Measurements from ENCODE around the gene LYSET. TPM values are rescaled to one million over a fixed set of nuclear protein-coding genes. Genes with fewer than 3 reads are reported as not detected.
A peak's percentile ranks its signal among the peaks of the same experiment; 100 is the strongest.
"Not testable (repeated sequence)": the region's sequence is repeated elsewhere in the genome, so short reads cannot be mapped to it uniquely, and the experiment has no call there.

LYSET gene
- total RNA-seq (2014; rRNA removed; shearing (Covaris generic)), result 22.7 and 28.7 TPM in 2 replicates

- peak; percentile 79 for DNase-seq (ENCODE audit: low spot score)
Measured at GRCh38 chr14:93184391-93185348, at the start of gene LYSET, which contains the start of gene MOAP1. Gene LYSET (plus strand): TSS chr14:93185317. CDS start chr14:93185406, 89 bp downstream. Gene MOAP1 (minus strand): TSS chr14:93184897. CDS start chr14:93184242, 655 bp downstream.

GRCh38 chr14:93135399-93135798 is 49.7 kb upstream of the LYSET start:
- DNase-seq (ENCODE audit: low spot score), result peak; percentile 88

GRCh38 chr14:93136009-93136408 is 49.1 kb upstream of the LYSET start:
- no peak for DNase-seq (ENCODE audit: low spot score)

- not testable (repeated sequence) for DNase-seq (ENCODE audit: low spot score)
Measured at GRCh38 chr14:93136508-93136907, 48.6 kb upstream of the LYSET start.

- no peak for DNase-seq (ENCODE audit: low spot score)
Measured at GRCh38 chr14:93137864-93138263, 47.3 kb upstream of the LYSET start.

- no peak for DNase-seq (ENCODE audit: low spot score)
Measured at GRCh38 chr14:93142854-93143652, 42.1 kb upstream of the LYSET start.

GRCh38 chr14:93146119-93146518 is 39.0 kb upstream of the LYSET start:
- no peak for DNase-seq (ENCODE audit: low spot score)

- no peak for DNase-seq (ENCODE audit: low spot score)
Measured at GRCh38 chr14:93148979-93149378, 36.1 kb upstream of the LYSET start.

GRCh38 chr14:93150227-93151208 is 34.6 kb upstream of the LYSET start:
- DNase-seq (ENCODE audit: low spot score), result no peak

- no peak for DNase-seq (ENCODE audit: low spot score)
Measured at GRCh38 chr14:93153121-93153520, 32.0 kb upstream of the LYSET start.

GRCh38 chr14:93155667-93156066 is 29.4 kb upstream of the LYSET start:
- no peak for DNase-seq (ENCODE audit: low spot score)

- no peak for DNase-seq (ENCODE audit: low spot score)
Measured at GRCh38 chr14:93156693-93157369, 28.3 kb upstream of the LYSET start.

GRCh38 chr14:93158349-93158748 is 26.8 kb upstream of the LYSET start:
- not testable (repeated sequence) for DNase-seq (ENCODE audit: low spot score)

- DNase-seq (ENCODE audit: low spot score), result not testable (repeated sequence)
Measured at GRCh38 chr14:93159625-93160352, 25.3 kb upstream of the LYSET start.

GRCh38 chr14:93160353-93160801 is 24.7 kb upstream of the LYSET start:
- DNase-seq (ENCODE audit: low spot score), result peak; percentile 53

GRCh38 chr14:93161411-93161940 is 23.6 kb upstream of the LYSET start:
- no peak for DNase-seq (ENCODE audit: low spot score)

GRCh38 chr14:93163564-93163963 is 21.6 kb upstream of the LYSET start:
- no peak for DNase-seq (ENCODE audit: low spot score)

GRCh38 chr14:93165271-93166265 is 19.5 kb upstream of the LYSET start:
- DNase-seq (ENCODE audit: low spot score), result not testable (repeated sequence)

Data from H4 (cell line).